ENCODE measurements around the gene TPRG1. TPM values are rescaled to one million over a fixed set of nuclear protein-coding genes. Genes with fewer than 3 reads are reported as not detected.
A peak's percentile ranks its signal among the peaks of the same experiment; 100 is the strongest.

Gene TPRG1
- total RNA-seq, 1 experiment from 2014 or later, result not detected

GRCh38 chr3:189165092-189165612 lies 6.6 kb upstream of the TPRG1 start:
- no peak for DNase-seq (ENCODE audit: low spot score)

GRCh38 chr3:189166321-189166720 lies 5.5 kb upstream of the TPRG1 start:
- DNase-seq (ENCODE audit: low spot score), result no peak

- DNase-seq (ENCODE audit: low spot score), result peak; percentile 87
Measured at GRCh38 chr3:189167027-189167766, 4.6 kb upstream of the TPRG1 start.

GRCh38 chr3:189168711-189169110 lies 3.1 kb upstream of the TPRG1 start:
- no peak for DNase-seq (ENCODE audit: low spot score)

- DNase-seq (ENCODE audit: low spot score), result no peak
Measured at GRCh38 chr3:189169728-189170127, 2.0 kb upstream of the TPRG1 start.

DNA sequence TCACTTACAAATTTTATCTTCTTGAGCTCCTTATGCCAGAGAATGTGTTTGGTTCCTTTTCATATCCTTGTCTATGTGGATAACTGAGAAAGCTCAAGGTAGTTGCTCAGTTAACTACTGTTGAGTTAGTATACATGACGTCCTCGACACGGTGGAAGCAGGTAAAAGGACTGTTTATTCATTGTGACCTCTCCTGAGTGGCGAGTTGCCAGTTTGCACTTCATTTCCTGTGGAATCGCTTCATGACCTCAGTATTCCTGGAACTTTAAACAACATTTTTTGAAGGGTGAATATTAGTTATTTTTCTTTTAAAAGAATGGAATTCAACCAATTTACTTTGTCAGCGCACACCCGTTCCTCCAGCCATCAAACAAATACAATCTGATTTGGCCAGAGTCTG lies 1.2 kb upstream of the TPRG1 start:
- DNase-seq (ENCODE audit: low spot score), result no peak

DNA sequence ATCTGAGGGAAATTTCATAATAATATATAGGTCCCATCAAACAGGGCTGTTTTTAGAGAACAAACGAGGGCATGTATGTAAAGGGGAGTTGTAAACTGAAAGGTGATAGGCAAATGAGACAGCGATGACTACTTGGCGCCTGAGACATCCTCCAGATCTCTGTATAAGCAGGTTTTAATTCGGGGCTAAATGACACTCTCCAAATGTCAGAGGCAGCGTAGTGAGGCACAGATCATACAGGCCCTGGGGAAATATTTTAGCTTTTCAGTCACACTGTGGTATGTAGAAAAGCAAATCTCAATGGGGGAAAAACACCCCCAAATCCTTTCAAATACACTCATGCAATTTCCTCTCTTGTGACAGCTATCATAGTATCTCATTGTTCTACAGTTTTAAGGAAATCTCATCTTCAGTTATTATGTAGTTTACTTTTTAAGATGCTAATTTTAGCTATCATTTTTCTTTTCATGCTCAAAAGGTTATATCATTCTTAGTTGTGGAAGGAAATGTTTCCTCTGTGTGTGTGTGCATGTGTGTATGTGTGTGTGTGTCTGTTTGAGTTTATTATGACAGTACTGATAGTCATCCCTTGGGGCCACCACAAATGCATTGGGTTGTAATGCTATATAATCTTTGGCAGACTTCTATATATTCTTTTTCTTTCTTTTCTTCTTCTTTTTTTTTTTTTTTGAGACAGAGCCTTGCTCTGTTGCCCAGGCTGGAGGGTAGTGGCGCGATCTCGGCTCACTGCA lies 1.1 kb downstream of the TPRG1 start:
- no peak for DNase-seq (ENCODE audit: low spot score)

DNA sequence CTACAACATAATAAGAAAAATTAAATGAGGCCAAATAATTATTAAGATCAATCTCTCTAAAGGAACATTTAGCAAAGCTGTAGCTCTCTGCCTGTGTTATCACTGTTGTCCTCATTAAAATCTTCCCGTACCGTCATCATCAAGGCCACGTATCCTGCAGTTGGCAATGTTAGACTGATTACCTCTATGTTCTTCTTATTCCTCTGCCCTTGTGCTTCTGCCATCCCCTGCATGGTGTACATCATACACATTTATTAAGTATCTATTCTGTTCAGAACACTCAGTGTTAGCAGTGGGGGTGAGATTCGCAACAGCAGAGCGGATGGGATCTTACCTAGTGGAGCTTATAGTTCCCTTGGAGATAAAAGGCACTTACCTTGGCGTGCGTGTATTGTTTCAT lies 12.8 kb downstream of the TPRG1 start:
- DNase-seq (ENCODE audit: low spot score), result no peak

DNA sequence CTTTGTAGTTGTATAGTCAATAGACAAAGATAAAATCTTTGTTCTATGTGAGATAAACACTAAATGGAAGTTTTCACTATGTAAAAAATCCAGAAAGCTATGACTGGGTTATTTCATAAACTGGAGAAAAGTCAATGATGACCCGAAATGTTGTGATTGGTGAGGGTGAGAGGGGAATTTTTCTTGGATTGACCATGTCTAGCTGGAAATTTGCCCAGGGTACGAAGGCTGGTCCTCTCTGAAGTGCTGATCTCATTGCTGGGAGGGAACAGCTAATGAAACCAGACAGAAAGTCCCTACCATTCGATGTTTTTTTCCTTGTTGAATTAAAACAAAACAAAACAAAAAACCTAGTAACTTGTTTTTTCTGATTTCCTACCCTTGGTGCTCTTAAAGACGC lies 14.3 kb downstream of the TPRG1 start:
- no peak for DNase-seq (ENCODE audit: low spot score)

- peak; percentile 87 for DNase-seq (ENCODE audit: low spot score)
Measured at GRCh38 chr3:189188466-189188865, 16.7 kb downstream of the TPRG1 start.

DNA sequence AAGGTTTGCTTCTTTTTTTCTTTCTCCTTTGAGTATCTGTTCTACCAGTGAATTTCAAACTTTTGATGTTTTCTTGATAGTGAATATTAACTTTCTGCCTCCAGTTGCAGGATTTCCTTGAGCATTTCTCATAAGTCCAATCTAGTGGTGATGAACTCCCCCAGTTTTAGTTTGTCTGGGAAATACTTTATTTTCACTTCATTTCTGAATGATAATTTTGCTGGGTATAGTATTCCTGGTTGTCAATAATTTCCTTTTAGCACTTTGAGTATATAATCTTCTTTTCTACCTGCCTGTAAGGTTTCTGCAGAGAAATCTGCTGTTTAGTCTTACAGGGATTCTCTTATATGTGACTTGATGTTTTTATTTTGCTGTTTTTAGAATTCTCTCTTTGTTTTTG lies 21.0 kb downstream of the TPRG1 start:
- no peak for DNase-seq (ENCODE audit: low spot score)

GRCh38 chr3:189195302-189195701 lies 23.5 kb downstream of the TPRG1 start:
- DNase-seq (ENCODE audit: low spot score), result no peak

DNA sequence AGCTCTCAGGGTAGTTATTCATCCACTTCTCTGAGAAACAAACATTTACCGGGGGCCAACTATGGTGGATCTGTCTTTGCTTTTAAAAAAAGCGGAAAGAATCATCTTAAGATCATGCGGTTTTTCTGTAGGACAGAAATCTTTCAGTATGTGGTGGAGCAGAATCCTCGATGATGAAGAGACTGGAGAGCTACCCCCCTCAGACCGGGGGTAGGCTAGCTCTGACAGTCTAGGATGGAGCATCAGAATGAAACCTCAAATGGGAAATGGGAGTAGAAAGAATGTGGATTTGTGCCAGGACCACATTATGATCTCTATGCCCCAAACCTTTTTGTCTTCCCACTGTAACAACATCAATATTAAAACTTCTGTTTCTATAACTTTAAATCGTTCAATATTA lies 30.3 kb downstream of the TPRG1 start:
- no peak for DNase-seq (ENCODE audit: low spot score)

- no peak for DNase-seq (ENCODE audit: low spot score)
Measured at GRCh38 chr3:189202583-189202982, 30.8 kb downstream of the TPRG1 start.

- DNase-seq (ENCODE audit: low spot score), result no peak
Measured at GRCh38 chr3:189204167-189204866, 32.5 kb downstream of the TPRG1 start.

GRCh38 chr3:189204937-189205336 lies 33.2 kb downstream of the TPRG1 start:
- no peak for DNase-seq (ENCODE audit: low spot score)

DNA sequence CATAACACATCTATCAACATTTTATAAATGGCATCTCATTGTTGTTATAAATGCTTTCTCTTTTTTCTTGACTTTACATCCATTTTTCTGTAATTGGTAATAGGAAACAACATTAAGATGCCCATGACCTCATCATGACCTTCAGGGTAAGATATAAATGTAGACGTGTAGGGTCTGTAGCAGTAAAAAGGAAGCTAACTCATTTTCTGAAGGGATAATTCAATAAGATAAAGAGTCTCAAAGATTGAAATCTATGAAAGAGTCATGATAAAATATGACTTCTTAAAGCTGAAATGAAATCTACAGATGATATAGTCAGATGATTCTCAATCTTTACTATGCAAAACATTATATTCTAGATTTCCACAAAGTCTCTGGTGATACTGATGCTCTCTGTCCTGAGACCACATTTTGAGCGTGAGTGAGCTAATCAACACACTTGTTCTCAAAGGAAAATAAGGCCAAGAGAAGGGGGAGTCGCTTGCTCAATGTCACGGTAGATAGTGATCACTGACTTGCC lies 38.5 kb downstream of the TPRG1 start:
- DNase-seq (ENCODE audit: low spot score), result no peak

DNA sequence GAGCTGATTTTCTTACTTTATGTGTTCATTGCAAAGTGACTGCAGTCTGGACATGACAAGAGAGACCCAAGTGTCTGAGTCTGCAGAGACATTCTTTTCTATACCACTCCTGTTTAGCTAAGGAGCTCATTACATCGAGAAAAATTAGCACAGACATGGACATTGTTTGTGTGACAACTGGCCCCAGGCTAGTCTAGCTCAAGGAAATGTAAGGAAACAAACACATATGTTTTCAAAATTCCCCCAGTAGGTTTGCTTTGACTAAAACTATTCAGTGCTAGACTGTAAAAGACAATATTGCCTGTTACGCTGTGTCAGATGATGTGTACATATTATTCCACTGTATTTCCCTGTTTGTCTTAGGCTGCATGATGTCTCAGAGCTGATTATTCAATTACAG lies 40.9 kb downstream of the TPRG1 start:
- DNase-seq (ENCODE audit: low spot score), result no peak

DNA sequence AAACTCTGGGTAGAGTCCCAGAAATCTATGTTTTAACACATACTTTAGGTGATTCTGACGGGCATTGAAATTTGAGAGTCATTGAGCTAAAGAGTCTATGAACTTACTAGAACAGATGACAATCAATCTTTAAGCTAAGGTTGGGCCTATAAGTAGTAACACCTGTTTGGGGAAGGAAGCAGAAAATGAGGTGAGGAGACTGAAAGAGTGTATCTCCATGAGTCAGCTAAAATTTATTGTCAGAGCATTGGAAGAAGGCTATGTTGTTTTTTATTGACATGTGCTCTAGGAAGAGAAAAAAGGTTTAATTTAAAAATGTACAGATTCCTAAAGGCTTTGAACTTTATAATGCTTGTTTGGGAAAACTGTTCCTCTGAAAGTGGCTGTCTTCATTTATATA lies 42.9 kb downstream of the TPRG1 start:
- DNase-seq (ENCODE audit: low spot score), result no peak

- no peak for DNase-seq (ENCODE audit: low spot score)
Measured at GRCh38 chr3:189222927-189223636, 51.3 kb downstream of the TPRG1 start.

GRCh38 chr3:189225431-189225830 lies 53.7 kb downstream of the TPRG1 start:
- DNase-seq (ENCODE audit: low spot score), result no peak
